Keratinocyte (primary cell): ENCODE results near the gene CBX2. TPM values are rescaled to one million over a fixed set of nuclear protein-coding genes. Genes with fewer than 3 reads are reported as not detected.

ENCODE experiments used
- DNase-seq: peaks from one replicate; pipeline ENCODE4 v3.0.0-alpha.2; 2011; ENCODE audit warnings: low read depth, missing footprints, low spot score
- FAIRE-seq: peaks from 2 replicates; lab custom pipeline; 2011; peaks lifted over from hg19 to GRCh38; lab: Jason Lieb, UNC
- H2AFZ ChIP-seq: 2 replicates; pipeline ENCODE4 v1.6.0; 2012; ENCODE audit warnings: low read length, control low read depth, inconsistent platforms; ENCODE audit not compliant: control insufficient read depth
- H3K27ac ChIP-seq: 2 replicates; pipeline ENCODE4 v1.5.1; 2011; ENCODE audit warnings: low read length; ENCODE audit not compliant: control insufficient read depth, insufficient read depth
- H3K27me3 ChIP-seq: 3 replicates; pipeline ENCODE4 v1.6.0; 2011; ENCODE audit warnings: low read length; ENCODE audit not compliant: control insufficient read depth, insufficient read depth; ENCODE audit errors: extremely low read depth
- H3K36me3 ChIP-seq, 2 experiments: 2 replicates in 1 of 2; 3 replicates in 1 of 2; pipeline ENCODE4 v1.5.1; 2011; ENCODE audit warnings: low read length in 2 of 2, mild to moderate bottlenecking in 1 of 2; ENCODE audit not compliant: control insufficient read depth in 2 of 2, insufficient read depth in 2 of 2; ENCODE audit errors: extremely low read depth in 1 of 2
- H3K4me1 ChIP-seq: 3 replicates; pipeline ENCODE4 v1.5.1; 2011; ENCODE audit warnings: low read length; ENCODE audit not compliant: control insufficient read depth, insufficient read depth; ENCODE audit errors: extremely low read depth
- H3K4me2 ChIP-seq: 3 replicates; pipeline ENCODE4 v1.6.0; 2011; ENCODE audit warnings: low read depth, low read length; ENCODE audit not compliant: control insufficient read depth, insufficient read depth; ENCODE audit errors: extremely low read depth
- H3K4me3 ChIP-seq, 3 experiments: fragments of 200-600 bp in 1 of 3; sonication (generic) in 1 of 3; 2 replicates in 2 of 3; 3 replicates in 1 of 3; pipeline ENCODE4 v1.5.1; 2011 to 2016; ENCODE audit warnings: low read length in 3 of 3, mild to moderate bottlenecking in 3 of 3, control low read depth in 2 of 3, inconsistent platforms in 1 of 3, low read depth in 1 of 3, mixed read lengths in 1 of 3, mixed run types in 1 of 3, moderate library complexity in 1 of 3; ENCODE audit not compliant: control insufficient read depth in 2 of 3, insufficient read depth in 2 of 3; ENCODE audit errors: extremely low read depth in 1 of 3
- H3K79me2 ChIP-seq: 2 replicates; pipeline ENCODE4 v1.6.0; 2012; ENCODE audit warnings: low read length; ENCODE audit not compliant: control insufficient read depth, insufficient read depth
- H3K9ac ChIP-seq: 3 replicates; pipeline ENCODE4 v1.6.0; 2011; ENCODE audit warnings: low read length; ENCODE audit not compliant: control insufficient read depth, insufficient read depth; ENCODE audit errors: extremely low read depth
- H3K9me1 ChIP-seq: 3 replicates; pipeline ENCODE4 v1.6.0; 2011; ENCODE audit warnings: low read length; ENCODE audit not compliant: control insufficient read depth, insufficient read depth; ENCODE audit errors: extremely low read depth
- H3K9me3 ChIP-seq: 2 replicates; pipeline ENCODE4 v1.5.1; 2012; ENCODE audit warnings: low read depth, low read length; ENCODE audit not compliant: control insufficient read depth
- H4K20me1 ChIP-seq: 3 replicates; pipeline ENCODE4 v1.6.0; 2011; ENCODE audit warnings: low read length; ENCODE audit not compliant: control insufficient read depth, insufficient read depth; ENCODE audit errors: extremely low read depth
- CTCF ChIP-seq, 3 experiments: IDR thresholded peaks in 1 of 3; conservative IDR thresholded peaks in 1 of 3; optimal IDR thresholded peaks in 1 of 3; 2 replicates in 2 of 3; 3 replicates in 1 of 3; pipeline versions ENCODE3 to v1.5.1; 2011; ENCODE audit warnings: low read length in 3 of 3, mild to moderate bottlenecking in 3 of 3, moderate library complexity in 2 of 3, control low read depth in 1 of 3, inconsistent platforms in 1 of 3; ENCODE audit not compliant: insufficient read depth in 2 of 3; ENCODE audit errors: extremely low read depth in 1 of 3
- EZH2 ChIP-seq: IDR thresholded peaks from one replicate; pipeline ENCODE4 v1.6.1; 2012; ENCODE audit warnings: inconsistent platforms, mild to moderate bottlenecking, low read length, moderate library complexity
- dilution Hi-C: fragments of 300-500 bp; cut with MboI; formaldehyde crosslinking; loops from one replicate; pipeline ENCODE4 v1.7.0; 2020; ENCODE audit warnings: low sequenced_read_pairs; ENCODE audit not compliant: extremely low pct_ligation_motif_present
- polyA plus RNA-seq, 5 experiments: library from polyadenylated mRNA; depleted of rRNA in 3 of 5; stranded (reverse) in 3 of 5; stranded (forward) in 1 of 5; unstranded in 1 of 5; fragments of >200 nt; gene quantifications; 1 replicate in 1 of 5; 2 replicates in 3 of 5; 3 replicates in 1 of 5; pipeline versions ENCODE4 v1.2.1 to v1.2.3, GENCODE V29; 2011 to 2012; ENCODE audit warnings: missing spikeins in 2 of 5, low read depth in 1 of 5, low replicate concordance in 1 of 5

Gene CBX2
- polyA plus RNA-seq, 1 donor (not counting 4 experiments of a cell fraction or from before 2014, with no cell fraction given), result 1.7 TPM

- DNase-seq, result no peak
- no peak overlapping the region for H3K4me3 ChIP-seq
- peaks cover 36% of the 10 kb centered on the region for H3K27me3 ChIP-seq
- H3K4me2 ChIP-seq, result no peak overlapping the region
- FAIRE-seq, result no peak
- H3K9me3 ChIP-seq, result no peaks in the 10 kb centered on the region
- H3K27ac ChIP-seq, result no peak overlapping the region
- H3K36me3 ChIP-seq, result no peaks in the 10 kb centered on the region
- peaks cover 13% of the 10 kb centered on the region for H3K4me1 ChIP-seq
- H3K9me1 ChIP-seq, result no peaks in the 10 kb centered on the region
- no peaks in the 10 kb centered on the region for H3K79me2 ChIP-seq
- H4K20me1 ChIP-seq, result no peaks in the 10 kb centered on the region
- no peak overlapping the region for H2AFZ ChIP-seq
- TF ChIP-seq CTCF (optimal IDR thresholded peaks at IDR 0.05 in 1 of 3, IDR thresholded peaks at IDR 0.05 in 1 of 3, conservative IDR thresholded peaks at IDR 0.05 in 1 of 3; ENCODE audit: extremely low read depth in 1 of 3, insufficient read depth in 2 of 3, low read length in 3 of 3) (no peak), EZH2 (peak; percentile 37)
- dilution Hi-C loops, result no loop called here
- no peak overlapping the region for H3K9ac ChIP-seq
Measured at GRCh38 chr17:79775632-79776031, 2.3 kb upstream of the CBX2 start.

DNA sequence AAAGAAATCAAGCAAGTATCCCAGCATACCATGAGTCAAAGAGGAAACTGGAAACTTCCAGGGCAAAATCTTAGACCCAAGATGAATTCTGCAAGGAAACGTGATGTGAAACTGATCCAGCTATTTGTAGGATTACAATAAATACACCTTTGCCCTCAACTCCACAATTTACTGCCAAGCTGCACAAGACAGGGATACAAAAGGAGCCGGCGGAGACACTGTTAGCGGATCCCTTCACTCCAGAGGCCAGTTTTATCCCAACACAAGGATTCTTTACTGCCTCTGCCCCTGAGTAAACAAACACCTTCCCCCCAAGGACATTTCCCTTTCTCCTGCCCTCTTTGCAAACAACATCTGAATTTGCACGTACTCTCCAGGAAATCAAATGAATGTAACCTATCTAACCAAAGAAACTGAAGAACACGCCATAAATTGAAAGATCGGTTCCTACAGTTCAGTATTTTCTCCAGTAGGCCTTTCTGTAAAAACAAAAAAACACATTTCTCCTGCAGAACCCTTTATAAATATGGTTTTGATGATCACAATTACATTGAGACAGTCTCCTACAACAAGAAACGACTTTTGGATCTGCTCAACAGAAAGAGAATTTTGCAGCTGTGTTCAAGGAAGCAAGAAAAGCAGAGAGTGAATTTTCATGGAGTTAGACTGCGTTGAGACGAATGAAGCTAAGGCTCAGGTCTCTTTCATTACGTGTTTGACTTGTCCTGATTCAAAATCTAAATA is 1.4 kb upstream of the CBX2 start:
- Histone ChIP-seq H3K27ac (no peak overlapping the region), H3K27me3 (peaks cover 36% of the 10 kb centered on the region), H3K4me2 (no peak overlapping the region), H3K9me1 (no peaks in the 10 kb centered on the region), H2AFZ (no peak overlapping the region), H3K9ac (no peak overlapping the region), H3K79me2 (no peaks in the 10 kb centered on the region), H3K9me3 (no peaks in the 10 kb centered on the region), H3K36me3 (no peaks in the 10 kb centered on the region), H4K20me1 (no peaks in the 10 kb centered on the region), H3K4me1 (peaks cover 13% of the 10 kb centered on the region), H3K4me3 (no peak overlapping the region)
- DNase-seq (no peak), FAIRE-seq (no peak)
- no peak for TF ChIP-seq CTCF (optimal IDR thresholded peaks at IDR 0.05 in 1 of 3, IDR thresholded peaks at IDR 0.05 in 1 of 3, conservative IDR thresholded peaks at IDR 0.05 in 1 of 3; ENCODE audit: extremely low read depth in 1 of 3, insufficient read depth in 2 of 3, low read length in 3 of 3)
- no peak for TF ChIP-seq EZH2
- dilution Hi-C loops, result no loop called here
